Thyroid gland (tissue), 4 donors: ENCODE data around the gene KAT14.

Experiments
- CTCF ChIP-seq, 6 experiments: fragments of 200-600 bp in 3 of 6; fragments of 450-650 bp in 3 of 6; sonication (generic) in 3 of 6; IDR thresholded peaks; one replicate each; pipeline ENCODE4 v1.5.1; 2016 to 2019; ENCODE audit warnings: antibody characterized with exemption in 6 of 6, mild to moderate bottlenecking in 2 of 6, inconsistent platforms in 1 of 6, moderate library complexity in 1 of 6
- POLR2A ChIP-seq, 2 donors: fragments of 450-650 bp; IDR thresholded peaks; one replicate each; pipeline ENCODE4 v1.6.1; 2017; ENCODE audit warnings: antibody characterized with exemption in 2 of 2, mild to moderate bottlenecking in 2 of 2, moderate library complexity in 1 of 2

GRCh38 chr20:18156045-18156444 lies 18.4 kb downstream of the KAT14 start:
- no peak for TF ChIP-seq CTCF (IDR thresholded peaks at IDR 0.05)
- TF ChIP-seq POLR2A (IDR thresholded peaks at IDR 0.05), result no peak
